Measurements from ENCODE around the gene FAM186B.

Gene FAM186B

DNA sequence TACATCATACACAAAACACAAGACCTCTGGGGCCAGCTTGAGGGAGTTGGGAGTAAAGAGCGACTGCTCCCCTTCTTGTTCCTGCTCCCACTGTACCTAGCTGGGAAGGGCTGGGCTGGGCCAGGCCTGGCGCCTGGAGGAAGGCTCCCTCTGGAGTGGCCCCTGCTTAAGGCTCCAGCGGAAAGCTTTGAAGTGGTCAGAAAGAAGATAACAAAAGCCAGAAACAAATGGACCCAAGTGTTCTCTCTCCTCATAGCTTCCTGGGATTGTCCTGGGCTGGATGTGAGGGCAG is 43.2 kb upstream of the FAM186B start:
- DNase-seq, result no peak
- Histone ChIP-seq H3K27me3 (ENCODE audit: insufficient read depth, low read depth, severe bottlenecking) (no peaks in the 10 kb centered on the region), H3K36me3 (peaks cover 79% of the 10 kb centered on the region), H3K4me3 (ENCODE audit: low read depth, low read length) (no peak overlapping the region), H3K27ac (no peak overlapping the region), H3K9me3 (ENCODE audit: severe bottlenecking) (no peaks in the 10 kb centered on the region)
- TF ChIP-seq, protein P1, sequence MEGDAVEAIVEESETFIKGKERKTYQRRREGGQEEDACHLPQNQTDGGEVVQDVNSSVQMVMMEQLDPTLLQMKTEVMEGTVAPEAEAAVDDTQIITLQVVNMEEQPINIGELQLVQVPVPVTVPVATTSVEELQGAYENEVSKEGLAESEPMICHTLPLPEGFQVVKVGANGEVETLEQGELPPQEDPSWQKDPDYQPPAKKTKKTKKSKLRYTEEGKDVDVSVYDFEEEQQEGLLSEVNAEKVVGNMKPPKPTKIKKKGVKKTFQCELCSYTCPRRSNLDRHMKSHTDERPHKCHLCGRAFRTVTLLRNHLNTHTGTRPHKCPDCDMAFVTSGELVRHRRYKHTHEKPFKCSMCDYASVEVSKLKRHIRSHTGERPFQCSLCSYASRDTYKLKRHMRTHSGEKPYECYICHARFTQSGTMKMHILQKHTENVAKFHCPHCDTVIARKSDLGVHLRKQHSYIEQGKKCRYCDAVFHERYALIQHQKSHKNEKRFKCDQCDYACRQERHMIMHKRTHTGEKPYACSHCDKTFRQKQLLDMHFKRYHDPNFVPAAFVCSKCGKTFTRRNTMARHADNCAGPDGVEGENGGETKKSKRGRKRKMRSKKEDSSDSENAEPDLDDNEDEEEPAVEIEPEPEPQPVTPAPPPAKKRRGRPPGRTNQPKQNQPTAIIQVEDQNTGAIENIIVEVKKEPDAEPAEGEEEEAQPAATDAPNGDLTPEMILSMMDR (IDR thresholded peaks at IDR 0.05; ENCODE audit: low read depth, low read length), result no peak

DNA sequence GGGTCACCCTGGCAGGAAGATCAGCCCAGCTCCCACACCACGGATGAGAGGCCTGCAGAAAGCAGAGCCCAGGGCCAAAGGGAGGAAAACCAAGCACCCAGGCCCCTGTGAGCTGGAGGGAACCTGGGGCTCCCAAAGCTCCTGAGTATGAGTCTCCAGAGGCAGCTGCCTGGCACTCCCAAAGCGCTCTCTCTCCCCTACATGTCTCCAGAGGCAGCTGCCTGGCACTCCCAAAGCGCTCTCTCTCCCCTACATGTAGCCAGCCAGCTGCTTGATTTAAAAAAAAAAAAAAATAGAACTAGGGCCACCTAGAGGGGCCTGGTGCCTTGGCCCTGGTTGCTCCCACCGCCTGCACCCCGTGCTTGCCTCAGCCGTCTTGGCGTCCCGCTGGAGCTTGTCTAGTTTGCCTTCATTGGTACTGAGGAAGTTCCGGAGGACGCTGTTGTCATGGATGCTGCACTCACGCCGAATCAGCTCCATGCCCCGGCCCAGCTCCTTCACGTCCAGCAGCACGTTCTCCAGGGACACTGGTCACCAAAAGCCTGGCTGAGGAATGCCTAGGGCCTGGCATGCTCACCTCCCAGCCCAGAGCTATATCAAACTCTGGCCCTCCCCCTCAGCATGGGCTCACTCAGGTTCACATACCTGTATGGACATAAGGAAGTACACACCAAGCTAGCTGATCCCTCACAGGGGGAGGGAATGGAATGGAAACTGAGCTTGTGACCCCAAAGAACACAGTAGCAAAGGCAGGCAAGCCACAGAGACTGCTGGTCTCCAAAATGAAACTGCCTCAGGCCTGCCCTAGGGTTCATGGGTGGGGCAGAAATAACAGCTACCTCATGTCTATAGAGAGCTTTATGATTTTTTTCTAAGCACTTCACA is 42.6 kb upstream of the FAM186B start:
- Histone ChIP-seq H3K4me3 (ENCODE audit: low read depth, low read length) (no peak overlapping the region), H3K36me3 (peaks cover 78% of the 10 kb centered on the region), H3K27me3 (ENCODE audit: insufficient read depth, low read depth, severe bottlenecking) (no peaks in the 10 kb centered on the region), H3K9me3 (ENCODE audit: severe bottlenecking) (no peaks in the 10 kb centered on the region), H3K27ac (no peak overlapping the region)
- no peak for DNase-seq
- TF ChIP-seq, protein P1 (IDR thresholded peaks at IDR 0.05; ENCODE audit: low read depth, low read length), result no peak

DNA sequence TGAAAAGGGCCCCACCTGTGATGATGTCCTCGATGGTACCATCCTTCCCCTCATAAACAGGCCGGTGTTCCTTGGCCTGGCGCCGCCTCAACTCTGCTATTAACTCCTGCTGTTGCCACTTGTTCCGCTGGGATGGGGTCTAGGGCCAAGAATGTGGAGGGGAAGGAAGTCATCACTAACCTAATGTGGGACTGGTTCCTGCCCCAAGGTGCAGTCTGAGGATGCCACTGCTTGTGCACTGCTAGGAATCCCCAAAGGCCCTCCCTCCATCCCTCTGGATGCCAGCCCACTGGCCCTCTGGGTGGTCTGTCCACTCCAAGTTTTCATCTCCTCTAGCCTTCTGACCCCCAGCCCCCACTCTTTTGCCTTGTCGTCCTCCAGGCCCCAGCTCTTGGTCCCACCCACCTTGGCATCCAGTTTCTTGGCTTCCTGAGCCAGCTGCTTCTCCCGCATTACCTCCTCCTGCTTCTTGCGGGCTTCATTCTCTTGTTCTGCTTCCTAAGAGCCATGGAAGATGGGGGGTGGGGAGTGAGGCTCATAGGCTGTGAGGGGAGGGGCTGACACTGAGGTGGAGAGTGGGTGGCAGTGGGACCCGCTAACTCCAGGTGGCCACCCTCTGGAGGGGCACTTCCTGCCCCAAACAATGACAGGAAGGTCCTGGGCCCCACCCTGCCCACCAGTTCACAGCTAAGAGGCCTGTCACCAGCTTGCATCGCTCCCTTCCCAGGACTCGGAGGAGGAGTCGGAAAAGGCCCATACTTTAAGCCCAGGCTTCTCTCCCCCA is 41.6 kb upstream of the FAM186B start:
- Histone ChIP-seq H3K27ac (no peak overlapping the region), H3K36me3 (peaks cover 74% of the 10 kb centered on the region), H3K27me3 (ENCODE audit: insufficient read depth, low read depth, severe bottlenecking) (no peaks in the 10 kb centered on the region), H3K9me3 (ENCODE audit: severe bottlenecking) (no peaks in the 10 kb centered on the region), H3K4me3 (ENCODE audit: low read depth, low read length) (no peak overlapping the region)
- TF ChIP-seq, protein P1 (IDR thresholded peaks at IDR 0.05; ENCODE audit: low read depth, low read length), result no peak
- no peak for DNase-seq

DNA sequence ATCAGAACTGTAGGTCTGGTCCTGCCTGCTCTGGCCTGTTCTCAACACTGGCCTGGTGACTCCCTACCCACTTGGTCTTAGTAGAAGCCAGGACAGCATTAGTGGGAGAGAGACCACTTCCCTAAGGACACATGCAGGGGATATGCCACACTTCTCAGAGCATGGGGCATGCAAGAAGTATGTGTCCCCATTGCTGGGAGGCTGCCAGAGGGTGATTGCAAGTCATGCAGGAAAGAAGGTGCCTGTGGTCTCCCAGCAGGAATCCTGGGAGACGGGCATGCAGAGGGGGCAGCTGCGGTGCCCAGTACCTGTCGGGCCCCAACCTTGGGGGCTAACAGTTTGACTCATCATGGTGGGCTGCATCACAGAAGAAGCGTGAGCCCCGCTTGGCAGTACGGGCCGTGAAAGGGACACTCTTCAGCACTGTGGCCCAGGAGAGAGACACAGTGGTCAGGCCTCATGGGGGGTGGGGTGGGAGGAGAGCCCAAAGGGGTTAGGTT is 40.9 kb upstream of the FAM186B start:
- H3K9me3 ChIP-seq (ENCODE audit: severe bottlenecking), result no peaks in the 10 kb centered on the region
- no peak overlapping the region for H3K4me3 ChIP-seq (ENCODE audit: low read depth, low read length)
- TF ChIP-seq, protein P1 (IDR thresholded peaks at IDR 0.05; ENCODE audit: low read depth, low read length), result no peak
- no peak for DNase-seq
- no peak overlapping the region for H3K27ac ChIP-seq
- no peaks in the 10 kb centered on the region for H3K27me3 ChIP-seq (ENCODE audit: insufficient read depth, low read depth, severe bottlenecking)
- peaks cover 73% of the 10 kb centered on the region for H3K36me3 ChIP-seq

DNA sequence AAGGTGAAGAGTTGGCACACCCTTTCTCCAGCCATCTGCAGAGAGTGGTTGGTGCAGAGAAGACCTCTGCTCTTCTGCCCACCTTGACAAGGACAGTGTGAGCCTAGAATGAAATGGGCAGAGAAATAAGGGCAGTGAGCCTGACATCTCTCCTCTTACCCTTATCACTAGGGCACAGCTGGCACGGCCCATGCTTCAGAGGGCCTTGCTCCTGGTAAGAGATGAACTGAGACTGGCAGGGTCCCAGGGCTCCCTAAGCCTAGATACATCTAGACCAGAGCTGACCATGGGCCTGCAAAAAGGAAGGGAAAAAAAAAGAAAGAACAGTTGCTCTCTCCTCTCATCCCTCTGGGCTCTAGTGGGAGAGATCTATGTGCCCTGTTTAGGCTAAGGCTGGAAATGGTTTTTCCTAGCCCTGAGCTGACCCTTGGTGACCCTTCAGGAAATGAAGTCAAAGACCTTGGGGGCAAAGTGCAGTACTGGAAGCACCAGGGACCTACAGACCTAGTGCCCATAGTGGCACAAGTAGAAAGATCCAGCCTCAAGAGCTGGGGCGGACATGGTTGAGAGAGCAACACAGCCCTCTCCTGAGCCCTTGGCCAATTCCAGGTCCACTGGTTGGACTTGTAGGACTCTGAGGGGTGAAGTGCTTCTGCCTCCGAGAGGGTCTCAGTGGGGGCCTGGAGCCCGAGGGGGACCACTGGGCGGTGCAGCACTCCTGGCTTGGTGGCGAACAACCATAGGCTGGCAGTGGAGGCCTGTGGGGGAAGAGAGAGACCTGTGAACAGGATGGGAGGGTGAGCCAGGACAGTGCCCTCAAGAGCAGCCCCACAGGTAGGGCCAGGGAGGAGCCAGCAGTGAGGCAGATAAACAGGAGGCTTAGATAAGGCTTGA is 40.0 kb upstream of the FAM186B start:
- Histone ChIP-seq H3K9me3 (ENCODE audit: severe bottlenecking) (no peaks in the 10 kb centered on the region), H3K36me3 (peaks cover 66% of the 10 kb centered on the region), H3K27me3 (ENCODE audit: insufficient read depth, low read depth, severe bottlenecking) (no peaks in the 10 kb centered on the region), H3K4me3 (ENCODE audit: low read depth, low read length) (no peak overlapping the region), H3K27ac (no peak overlapping the region)
- DNase-seq, result no peak
- TF ChIP-seq, protein P1 (IDR thresholded peaks at IDR 0.05; ENCODE audit: low read depth, low read length), result no peak

Measured in WERI-Rb-1 (cell line).